NCI-H446 (cell line): ENCODE results near the gene COA7.

Source experiments
- DNase-seq, 2 experiments: peaks; one replicate each; lab custom pipeline; 2025; lab: John Stamatoyannopoulos, UW

The COA7 gene

GRCh38 chr1:52669696-52670095, 28.5 kb downstream of the COA7 start:
- DNase-seq: no peak

GRCh38 chr1:52668711-52669110, 29.4 kb downstream of the COA7 start:
- DNase-seq: no peak

GRCh38 chr1:52667984-52668383, 30.2 kb downstream of the COA7 start:
- no peak for DNase-seq

- no peak for DNase-seq
Observed at GRCh38 chr1:52667290-52667689, 30.9 kb downstream of the COA7 start.

- DNase-seq: no peak
Observed at GRCh38 chr1:52665006-52665941, 32.9 kb downstream of the COA7 start.

- no peak for DNase-seq
Observed at GRCh38 chr1:52663716-52664115, 34.4 kb downstream of the COA7 start.

- DNase-seq: no peak
Observed at GRCh38 chr1:52662645-52663313, 35.4 kb downstream of the COA7 start.

- no peak for DNase-seq
Observed at GRCh38 chr1:52660807-52661206, 37.3 kb downstream of the COA7 start.

GRCh38 chr1:52659851-52660596, 38.1 kb downstream of the COA7 start:
- no peak for DNase-seq

GRCh38 chr1:52659356-52659755, 38.8 kb downstream of the COA7 start:
- no peak for DNase-seq

GRCh38 chr1:52658795-52659194, 39.4 kb downstream of the COA7 start:
- DNase-seq: no peak

GRCh38 chr1:52657702-52658101, 40.4 kb downstream of the COA7 start:
- no peak for DNase-seq

GRCh38 chr1:52654063-52654462, 44.1 kb downstream of the COA7 start:
- no peak for DNase-seq

GRCh38 chr1:52653207-52653849, 44.8 kb downstream of the COA7 start:
- DNase-seq: no peak

- DNase-seq: no peak
Observed at GRCh38 chr1:52651904-52652303, 46.2 kb downstream of the COA7 start.

- no peak for DNase-seq
Observed at GRCh38 chr1:52645261-52645660, 52.9 kb downstream of the COA7 start.

GRCh38 chr1:52641307-52641706, 56.8 kb downstream of the COA7 start:
- DNase-seq: no peak

- no peak for DNase-seq
Observed at GRCh38 chr1:52640697-52641096, 57.5 kb downstream of the COA7 start.

GRCh38 chr1:52637946-52638345, 60.2 kb downstream of the COA7 start:
- no peak for DNase-seq

GRCh38 chr1:52636721-52637695, 61.1 kb downstream of the COA7 start:
- no peak for DNase-seq
